Fibroblast of lung (primary cell): Measurements from ENCODE around the gene SPCS2. TPM values are rescaled to one million over a fixed set of nuclear protein-coding genes. Genes with fewer than 3 reads are reported as not detected.

ENCODE experiments used
- DNase-seq, 2 donors: peaks; one replicate each; pipeline versions ENCODE4 v3.0.0 to v3.0.0-alpha.2; 2010; ENCODE audit warnings: low read depth in 2 of 2
- H2AFZ ChIP-seq: 2 replicates; pipeline ENCODE4 v1.5.1; 2012; ENCODE audit warnings: low read length, control low read depth, inconsistent platforms
- H3K27ac ChIP-seq: 2 replicates; pipeline ENCODE4 v1.5.1; 2011; ENCODE audit warnings: low read length, control low read depth; ENCODE audit not compliant: insufficient read depth
- H3K27me3 ChIP-seq: 2 replicates; pipeline ENCODE4 v1.5.1; 2011; ENCODE audit warnings: mild to moderate bottlenecking, low read length; ENCODE audit not compliant: control insufficient read depth, insufficient read depth
- H3K36me3 ChIP-seq: 2 replicates; pipeline ENCODE4 v1.5.1; 2011; ENCODE audit warnings: low read length; ENCODE audit not compliant: control insufficient read depth, insufficient read depth
- H3K4me1 ChIP-seq: 2 replicates; pipeline ENCODE4 v1.5.1; 2011; ENCODE audit warnings: low read length; ENCODE audit not compliant: control insufficient read depth, insufficient read depth; ENCODE audit errors: extremely low read depth
- H3K4me2 ChIP-seq: 2 replicates; pipeline ENCODE4 v1.5.1; 2011; ENCODE audit warnings: low read length, control low read depth; ENCODE audit not compliant: insufficient read depth; ENCODE audit errors: extremely low read depth
- H3K4me3 ChIP-seq, 4 experiments: fragments of 200-600 bp in 1 of 4; sonication (generic) in 1 of 4; replicated peaks in 1 of 4; 2 replicates each; pipeline ENCODE4 v1.5.1; 2011 to 2016; ENCODE audit warnings: low read length in 4 of 4, low read depth in 3 of 4, mild to moderate bottlenecking in 3 of 4, control low read depth in 2 of 4, inconsistent platforms in 1 of 4, mixed read lengths in 1 of 4; ENCODE audit not compliant: insufficient read depth in 1 of 4; ENCODE audit errors: control extremely low read depth in 1 of 4
- H3K79me2 ChIP-seq: 2 replicates; pipeline ENCODE4 v1.5.1; 2012; ENCODE audit warnings: mild to moderate bottlenecking, low read length, inconsistent platforms; ENCODE audit not compliant: control insufficient read depth, insufficient read depth
- H3K9ac ChIP-seq: 2 replicates; pipeline ENCODE4 v1.5.1; 2011; ENCODE audit warnings: mild to moderate bottlenecking, low read length, control low read depth; ENCODE audit not compliant: insufficient read depth
- H3K9me3 ChIP-seq: 2 replicates; pipeline ENCODE4 v1.5.1; 2012; ENCODE audit warnings: low read depth, low read length; ENCODE audit not compliant: control insufficient read depth, insufficient read depth
- H4K20me1 ChIP-seq: 2 replicates; pipeline ENCODE4 v1.5.1; 2011; ENCODE audit warnings: low read length; ENCODE audit not compliant: control insufficient read depth, insufficient read depth; ENCODE audit errors: extremely low read depth
- CTCF ChIP-seq, 2 donors: IDR thresholded peaks in 1 of 2; conservative IDR thresholded peaks in 1 of 2; 1 replicate in 1 of 2; 2 replicates in 1 of 2; pipeline ENCODE4 v1.5.1; 2011 to 2012; ENCODE audit warnings: low read length in 2 of 2, control low read depth in 1 of 2, inconsistent platforms in 1 of 2, low read depth in 1 of 2, mild to moderate bottlenecking in 1 of 2
- EZH2 ChIP-seq: IDR thresholded peaks from 2 replicates; pipeline ENCODE4 v1.5.1; 2012; ENCODE audit warnings: low read length, control low read depth, mild to moderate bottlenecking; ENCODE audit errors: missing control alignments
- polyA plus RNA-seq, 2 donors: library from polyadenylated mRNA; depleted of rRNA in 1 of 2; stranded (reverse) in 1 of 2; unstranded in 1 of 2; fragments of >200 nt; gene quantifications; 2 replicates each; pipeline ENCODE4 v1.2.1, GENCODE V29; 2011 to 2012; ENCODE audit warnings: missing spikeins in 1 of 2
- total RNA-seq: library from RNA; depleted of rRNA; stranded (reverse); fragments of >200 nt; gene quantifications from 2 replicates; pipeline ENCODE4 v1.2.1, GENCODE V29; 2014

Gene SPCS2
- total and polyA plus RNA-seq, 2 donors (not counting 1 experiment from before 2014, with no cell fraction given): 11.7 to 97.9 TPM

GRCh38 chr11:74970852-74971395 lies 21.9 kb downstream of the SPCS2 start:
- Histone ChIP-seq H2AFZ (no peak overlapping the region), H3K27ac (no peak overlapping the region), H3K9me3 (no peaks in the 10 kb centered on the region), H4K20me1 (no peaks in the 10 kb centered on the region), H3K4me1 (no peaks in the 10 kb centered on the region), H3K27me3 (no peaks in the 10 kb centered on the region), H3K79me2 (peaks cover 2% of the 10 kb centered on the region), H3K36me3 (peaks cover 9% of the 10 kb centered on the region), H3K4me2 (no peak overlapping the region), H3K4me3 (no peak overlapping the region), H3K9ac (no peak overlapping the region)
- no peak for DNase-seq
- no peak for TF ChIP-seq EZH2
- no peak for TF ChIP-seq CTCF (conservative IDR thresholded peaks at IDR 0.05 in 1 of 2, IDR thresholded peaks at IDR 0.05 in 1 of 2; ENCODE audit: low read depth in 1 of 2, low read length in 2 of 2)

GRCh38 chr11:74971424-74971823 lies 22.4 kb downstream of the SPCS2 start:
- no peaks in the 10 kb centered on the region for H3K4me1 ChIP-seq
- no peak for DNase-seq
- H3K4me2 ChIP-seq: no peak overlapping the region
- no peaks in the 10 kb centered on the region for H3K79me2 ChIP-seq
- H2AFZ ChIP-seq: no peak overlapping the region
- no peak for TF ChIP-seq CTCF (conservative IDR thresholded peaks at IDR 0.05 in 1 of 2, IDR thresholded peaks at IDR 0.05 in 1 of 2; ENCODE audit: low read depth in 1 of 2, low read length in 2 of 2)
- TF ChIP-seq EZH2: no peak
- no peaks in the 10 kb centered on the region for H3K27me3 ChIP-seq
- H3K4me3 ChIP-seq: no peak overlapping the region
- H3K27ac ChIP-seq: no peak overlapping the region
- peaks cover 10% of the 10 kb centered on the region for H3K36me3 ChIP-seq
- H3K9me3 ChIP-seq: no peaks in the 10 kb centered on the region
- H3K9ac ChIP-seq: no peak overlapping the region
- no peaks in the 10 kb centered on the region for H4K20me1 ChIP-seq

- Histone ChIP-seq H3K79me2 (no peaks in the 10 kb centered on the region), H3K4me2 (no peak overlapping the region), H3K36me3 (peaks cover 10% of the 10 kb centered on the region), H3K9ac (no peak overlapping the region), H4K20me1 (no peaks in the 10 kb centered on the region), H3K9me3 (no peaks in the 10 kb centered on the region), H2AFZ (no peak overlapping the region), H3K27me3 (no peaks in the 10 kb centered on the region), H3K27ac (no peak overlapping the region), H3K4me3 (no peak overlapping the region), H3K4me1 (no peaks in the 10 kb centered on the region)
- TF ChIP-seq CTCF (conservative IDR thresholded peaks at IDR 0.05 in 1 of 2, IDR thresholded peaks at IDR 0.05 in 1 of 2; ENCODE audit: low read depth in 1 of 2, low read length in 2 of 2) (no peak), EZH2 (no peak)
- no peak for DNase-seq
These were observed 29.0 kb downstream of the SPCS2 start for GRCh38 chr11:74978041-74978440.
